OCI-M2 (cell line): Measurements from ENCODE around the gene ANO7.

Source experiments
- DNase-seq: peaks from one replicate; lab custom pipeline; 2025; ENCODE audit not compliant: unreplicated experiment; lab: John Stamatoyannopoulos, UW

The ANO7 gene

GRCh38 chr2:241241669-241242068 lies 53.2 kb downstream of the ANO7 start:
- DNase-seq, result no peak

GRCh38 chr2:241242306-241242705 lies 53.8 kb downstream of the ANO7 start:
- no peak for DNase-seq

- no peak for DNase-seq
Measured at GRCh38 chr2:241244368-241244767, 55.9 kb downstream of the ANO7 start.

- no peak for DNase-seq
Measured at GRCh38 chr2:241248289-241248688, 59.8 kb downstream of the ANO7 start.

GRCh38 chr2:241248897-241249296 lies 60.4 kb downstream of the ANO7 start:
- no peak for DNase-seq

GRCh38 chr2:241249654-241250053 lies 61.2 kb downstream of the ANO7 start:
- DNase-seq, result no peak

GRCh38 chr2:241252778-241253475 lies 64.5 kb downstream of the ANO7 start:
- DNase-seq, result no peak

- no peak for DNase-seq
Measured at GRCh38 chr2:241254904-241255351, 66.5 kb downstream of the ANO7 start.

GRCh38 chr2:241255542-241256167 lies 67.2 kb downstream of the ANO7 start:
- DNase-seq, result no peak

GRCh38 chr2:241256168-241256545 lies 67.7 kb downstream of the ANO7 start:
- no peak for DNase-seq

GRCh38 chr2:241257419-241258032 lies 69.0 kb downstream of the ANO7 start:
- DNase-seq, result no peak

- DNase-seq, result no peak
Measured at GRCh38 chr2:241258505-241259280, 70.2 kb downstream of the ANO7 start.

GRCh38 chr2:241260911-241261310 lies 72.4 kb downstream of the ANO7 start:
- no peak for DNase-seq

GRCh38 chr2:241261628-241262027 lies 73.2 kb downstream of the ANO7 start:
- no peak for DNase-seq

- DNase-seq, result no peak
Measured at GRCh38 chr2:241263061-241263460, 74.6 kb downstream of the ANO7 start.

GRCh38 chr2:241265506-241265905 lies 77.0 kb downstream of the ANO7 start:
- no peak for DNase-seq

GRCh38 chr2:241267249-241268067 lies 79.0 kb downstream of the ANO7 start:
- DNase-seq, result no peak

- no peak for DNase-seq
Measured at GRCh38 chr2:241268306-241268705, 79.8 kb downstream of the ANO7 start.

- no peak for DNase-seq
Measured at GRCh38 chr2:241268716-241269445, 80.4 kb downstream of the ANO7 start.
